ENCODE measurements around the gene INPP4A. TPM values are rescaled to one million over a fixed set of nuclear protein-coding genes. Genes with fewer than 3 reads are reported as not detected.

The INPP4A gene
- polyA plus RNA-seq, 1 donor from 2014 or later, result 51.4 TPM

DNA sequence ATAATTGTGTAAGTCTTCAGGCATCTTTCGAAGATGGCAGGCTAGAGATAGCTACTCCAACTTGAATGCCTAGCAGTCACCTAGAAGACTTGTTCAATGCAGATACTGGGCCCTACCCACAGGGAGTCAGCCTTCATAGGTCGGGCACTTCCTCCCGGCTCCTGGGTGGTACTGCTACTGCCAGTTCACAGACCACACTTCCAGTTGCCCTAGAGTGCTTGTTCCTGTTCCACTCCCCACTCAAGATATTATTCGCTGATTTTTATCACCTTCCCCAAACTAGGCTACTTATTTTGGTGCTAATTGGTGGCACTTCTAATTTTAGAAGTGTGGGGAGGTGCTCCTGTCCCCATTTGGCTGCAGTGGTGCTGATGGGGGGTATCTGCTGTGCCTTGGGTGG is 34.2 kb downstream of the INPP4A start:
- H3F3A ChIP-seq (ENCODE audit: insufficient read depth, low read length, poor library complexity, severe bottlenecking), result no peaks in the 10 kb centered on the region
- H2AFZ ChIP-seq (ENCODE audit: low read depth, low read length), result no peak overlapping the region
- no peak overlapping the region for H3K4me3 ChIP-seq (ENCODE audit: low read length)
- H3K79me2 ChIP-seq (replicated peaks; ENCODE audit: insufficient read depth, low read length), result peaks cover 21% of the 10 kb centered on the region
- H3K9ac ChIP-seq (ENCODE audit: low read length), result no peak overlapping the region
- H3K9me3 ChIP-seq (ENCODE audit: low read length), result no peaks in the 10 kb centered on the region
- TF ChIP-seq, protein P1, sequence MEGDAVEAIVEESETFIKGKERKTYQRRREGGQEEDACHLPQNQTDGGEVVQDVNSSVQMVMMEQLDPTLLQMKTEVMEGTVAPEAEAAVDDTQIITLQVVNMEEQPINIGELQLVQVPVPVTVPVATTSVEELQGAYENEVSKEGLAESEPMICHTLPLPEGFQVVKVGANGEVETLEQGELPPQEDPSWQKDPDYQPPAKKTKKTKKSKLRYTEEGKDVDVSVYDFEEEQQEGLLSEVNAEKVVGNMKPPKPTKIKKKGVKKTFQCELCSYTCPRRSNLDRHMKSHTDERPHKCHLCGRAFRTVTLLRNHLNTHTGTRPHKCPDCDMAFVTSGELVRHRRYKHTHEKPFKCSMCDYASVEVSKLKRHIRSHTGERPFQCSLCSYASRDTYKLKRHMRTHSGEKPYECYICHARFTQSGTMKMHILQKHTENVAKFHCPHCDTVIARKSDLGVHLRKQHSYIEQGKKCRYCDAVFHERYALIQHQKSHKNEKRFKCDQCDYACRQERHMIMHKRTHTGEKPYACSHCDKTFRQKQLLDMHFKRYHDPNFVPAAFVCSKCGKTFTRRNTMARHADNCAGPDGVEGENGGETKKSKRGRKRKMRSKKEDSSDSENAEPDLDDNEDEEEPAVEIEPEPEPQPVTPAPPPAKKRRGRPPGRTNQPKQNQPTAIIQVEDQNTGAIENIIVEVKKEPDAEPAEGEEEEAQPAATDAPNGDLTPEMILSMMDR (IDR thresholded peaks at IDR 0.05; ENCODE audit: poor library complexity, severe bottlenecking), result no peak
- TF ChIP-seq EP300 (conservative IDR thresholded peaks at IDR 0.05; ENCODE audit: poor library complexity, severe bottlenecking) (no peak), POLR2AphosphoS5 (IDR thresholded peaks at IDR 0.05) (no peak), MXI1 (conservative IDR thresholded peaks at IDR 0.05; ENCODE audit: poor library complexity, severe bottlenecking) (no peak), EZH2 (IDR thresholded peaks at IDR 0.05; ENCODE audit: borderline replicate concordance, insufficient read depth, low read length, poor library complexity, severe bottlenecking) (no peak)
- TF ChIP-seq, protein P2, sequence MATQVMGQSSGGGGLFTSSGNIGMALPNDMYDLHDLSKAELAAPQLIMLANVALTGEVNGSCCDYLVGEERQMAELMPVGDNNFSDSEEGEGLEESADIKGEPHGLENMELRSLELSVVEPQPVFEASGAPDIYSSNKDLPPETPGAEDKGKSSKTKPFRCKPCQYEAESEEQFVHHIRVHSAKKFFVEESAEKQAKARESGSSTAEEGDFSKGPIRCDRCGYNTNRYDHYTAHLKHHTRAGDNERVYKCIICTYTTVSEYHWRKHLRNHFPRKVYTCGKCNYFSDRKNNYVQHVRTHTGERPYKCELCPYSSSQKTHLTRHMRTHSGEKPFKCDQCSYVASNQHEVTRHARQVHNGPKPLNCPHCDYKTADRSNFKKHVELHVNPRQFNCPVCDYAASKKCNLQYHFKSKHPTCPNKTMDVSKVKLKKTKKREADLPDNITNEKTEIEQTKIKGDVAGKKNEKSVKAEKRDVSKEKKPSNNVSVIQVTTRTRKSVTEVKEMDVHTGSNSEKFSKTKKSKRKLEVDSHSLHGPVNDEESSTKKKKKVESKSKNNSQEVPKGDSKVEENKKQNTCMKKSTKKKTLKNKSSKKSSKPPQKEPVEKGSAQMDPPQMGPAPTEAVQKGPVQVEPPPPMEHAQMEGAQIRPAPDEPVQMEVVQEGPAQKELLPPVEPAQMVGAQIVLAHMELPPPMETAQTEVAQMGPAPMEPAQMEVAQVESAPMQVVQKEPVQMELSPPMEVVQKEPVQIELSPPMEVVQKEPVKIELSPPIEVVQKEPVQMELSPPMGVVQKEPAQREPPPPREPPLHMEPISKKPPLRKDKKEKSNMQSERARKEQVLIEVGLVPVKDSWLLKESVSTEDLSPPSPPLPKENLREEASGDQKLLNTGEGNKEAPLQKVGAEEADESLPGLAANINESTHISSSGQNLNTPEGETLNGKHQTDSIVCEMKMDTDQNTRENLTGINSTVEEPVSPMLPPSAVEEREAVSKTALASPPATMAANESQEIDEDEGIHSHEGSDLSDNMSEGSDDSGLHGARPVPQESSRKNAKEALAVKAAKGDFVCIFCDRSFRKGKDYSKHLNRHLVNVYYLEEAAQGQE (IDR thresholded peaks at IDR 0.05; ENCODE audit: borderline replicate concordance), result no peak
- H3K4me2 ChIP-seq (ENCODE audit: low read length), result no peak overlapping the region
- H3K36me3 ChIP-seq (ENCODE audit: insufficient read depth, low read length), result no peaks in the 10 kb centered on the region
- H4K20me1 ChIP-seq (ENCODE audit: insufficient read depth), result no peaks in the 10 kb centered on the region
- H3K27me3 ChIP-seq (ENCODE audit: insufficient read depth, low read depth, low read length), result no peaks in the 10 kb centered on the region
- no peak overlapping the region for H3K27ac ChIP-seq (ENCODE audit: low read length)
- H3K9me2 ChIP-seq (ENCODE audit: insufficient read depth, low read length), result no peaks in the 10 kb centered on the region

DNA sequence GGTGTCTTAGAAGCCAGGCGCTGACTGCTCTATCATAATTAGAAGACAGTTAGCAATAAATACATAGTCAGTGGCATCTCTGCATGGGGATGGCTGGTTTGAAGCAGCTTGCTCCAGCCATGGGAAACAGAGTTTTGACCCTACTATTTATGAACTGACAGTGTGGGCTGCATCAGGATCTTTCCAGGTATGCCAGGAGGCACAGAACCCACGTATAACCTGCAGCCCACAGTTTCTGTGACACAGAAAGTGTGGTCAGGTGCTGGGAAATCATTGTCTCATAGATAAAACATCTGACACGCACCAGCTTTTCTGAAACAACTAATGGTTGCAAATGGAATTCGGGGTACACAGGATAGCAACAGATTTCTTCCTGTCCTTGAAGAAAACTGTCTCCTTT is 34.7 kb downstream of the INPP4A start:
- no peak for TF ChIP-seq TAF1 (IDR thresholded peaks at IDR 0.05; ENCODE audit: low read depth)
- no peak for TF ChIP-seq SMC3 (conservative IDR thresholded peaks at IDR 0.05; ENCODE audit: poor library complexity)
- no peak overlapping the region for H3K4me2 ChIP-seq (ENCODE audit: low read length)
- no peaks in the 10 kb centered on the region for H3K27me3 ChIP-seq (ENCODE audit: insufficient read depth, low read depth, low read length)
- H3F3A ChIP-seq (ENCODE audit: insufficient read depth, low read length, poor library complexity, severe bottlenecking), result no peaks in the 10 kb centered on the region
- no peaks in the 10 kb centered on the region for H3K36me3 ChIP-seq (ENCODE audit: insufficient read depth, low read length)
- H3K4me3 ChIP-seq (ENCODE audit: low read length), result no peak overlapping the region
- H3K79me2 ChIP-seq (replicated peaks; ENCODE audit: insufficient read depth, low read length), result peaks cover 21% of the 10 kb centered on the region
- H4K20me1 ChIP-seq (ENCODE audit: insufficient read depth), result no peaks in the 10 kb centered on the region
- H3K9ac ChIP-seq (ENCODE audit: low read length), result no peak overlapping the region
- no peak overlapping the region for H2AFZ ChIP-seq (ENCODE audit: low read depth, low read length)
- no peaks in the 10 kb centered on the region for H3K9me2 ChIP-seq (ENCODE audit: insufficient read depth, low read length)
- H3K9me3 ChIP-seq (ENCODE audit: low read length), result no peaks in the 10 kb centered on the region
- H3K27ac ChIP-seq (ENCODE audit: low read length), result no peak overlapping the region

DNA sequence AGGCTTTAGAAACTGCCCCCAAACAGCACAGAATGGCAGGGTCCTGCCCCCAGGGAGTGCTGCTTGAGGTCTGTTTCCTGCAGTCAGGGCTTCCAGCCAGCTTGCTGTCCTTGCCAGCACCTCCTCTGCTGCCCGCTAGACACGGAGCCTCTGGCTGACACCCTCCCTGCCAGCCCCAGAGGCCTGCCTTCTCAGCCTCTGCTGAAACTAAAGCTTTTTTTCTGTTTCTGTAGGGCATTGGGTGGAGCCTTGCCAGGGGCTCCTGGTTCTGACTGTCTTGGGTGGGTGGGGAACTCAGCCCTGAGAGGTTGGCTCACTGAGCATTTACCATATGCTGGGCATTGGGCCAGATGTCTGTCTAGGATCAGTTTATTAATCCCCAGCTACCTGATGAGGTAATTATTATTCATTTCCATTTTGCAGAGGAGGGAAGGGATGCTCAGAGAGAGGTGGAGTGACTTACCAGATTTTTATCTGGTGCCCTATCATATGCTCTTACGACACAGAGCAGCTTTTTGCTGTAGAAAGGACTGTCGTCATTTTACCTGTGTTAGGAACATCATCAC is 35.4 kb downstream of the INPP4A start:
- no peaks in the 10 kb centered on the region for H3K27me3 ChIP-seq (ENCODE audit: insufficient read depth, low read depth, low read length)

More for the DNA sequence above, 35.4 kb downstream of the INPP4A start:
- Histone ChIP-seq H3K79me2 (replicated peaks; ENCODE audit: insufficient read depth, low read length) (peaks cover 21% of the 10 kb centered on the region), H3K9me2 (ENCODE audit: insufficient read depth, low read length) (no peaks in the 10 kb centered on the region), H3K36me3 (ENCODE audit: insufficient read depth, low read length) (no peaks in the 10 kb centered on the region), H3K27ac (ENCODE audit: low read length) (no peak overlapping the region), H3K4me2 (ENCODE audit: low read length) (no peak overlapping the region), H2AFZ (ENCODE audit: low read depth, low read length) (no peak overlapping the region), H3K9ac (ENCODE audit: low read length) (no peak overlapping the region), H3F3A (ENCODE audit: insufficient read depth, low read length, poor library complexity, severe bottlenecking) (no peaks in the 10 kb centered on the region), H3K9me3 (ENCODE audit: low read length) (no peaks in the 10 kb centered on the region), H3K4me3 (ENCODE audit: low read length) (no peak overlapping the region), H4K20me1 (ENCODE audit: insufficient read depth) (no peaks in the 10 kb centered on the region)
- TF ChIP-seq SMC3 (conservative IDR thresholded peaks at IDR 0.05; ENCODE audit: poor library complexity) (no peak), EP300 (conservative IDR thresholded peaks at IDR 0.05; ENCODE audit: poor library complexity, severe bottlenecking) (no peak), EZH2 (IDR thresholded peaks at IDR 0.05; ENCODE audit: borderline replicate concordance, insufficient read depth, low read length, poor library complexity, severe bottlenecking) (no peak), TAF1 (IDR thresholded peaks at IDR 0.05; ENCODE audit: low read depth) (no peak), POLR2AphosphoS5 (IDR thresholded peaks at IDR 0.05) (no peak)
- TF ChIP-seq, protein P2 (IDR thresholded peaks at IDR 0.05; ENCODE audit: borderline replicate concordance), result no peak
- TF ChIP-seq, protein P1 (IDR thresholded peaks at IDR 0.05; ENCODE audit: poor library complexity, severe bottlenecking), result no peak
